Measurements from ENCODE around the gene CD82. TPM values are rescaled to one million over a fixed set of nuclear protein-coding genes. Genes with fewer than 3 reads are reported as not detected.
"Not testable (repeated sequence)": the region's sequence is repeated elsewhere in the genome, so short reads cannot be mapped to it uniquely, and the experiment has no call there.

The CD82 gene
- total and polyA plus RNA-seq, 9 donors, result 25.8 to 108 (median 69.6) TPM

DNA sequence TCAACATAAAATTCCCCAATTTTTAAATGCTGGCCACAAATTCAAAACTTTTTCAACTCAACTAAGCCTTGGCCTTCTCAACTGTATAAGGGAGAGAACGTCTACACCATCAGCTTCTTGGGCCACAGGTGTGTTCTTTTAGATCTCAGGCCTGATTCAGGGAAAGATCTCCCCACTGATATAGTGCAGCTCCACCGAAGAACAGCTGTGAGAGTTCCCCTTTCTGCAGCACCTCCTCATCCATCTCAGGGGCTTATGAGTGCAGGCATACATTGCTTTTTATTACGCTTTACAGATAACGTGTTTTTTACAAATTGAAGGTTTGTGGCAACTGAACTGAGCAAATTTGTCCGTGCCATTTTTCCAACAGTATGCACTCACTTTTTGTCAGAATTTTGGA, 8.0 kb upstream of the CD82 start:
- H3K27ac ChIP-seq (ENCODE audit: low read length), result no peak overlapping the region
- H3K4me3 ChIP-seq (ENCODE audit: low read length), result no peak overlapping the region
- H3K27me3 ChIP-seq (ENCODE audit: control insufficient read depth, insufficient read depth, low read length), result no peaks in the 10 kb centered on the region
- no peak for DNase-seq
- WGBS (ENCODE audit: insufficient coverage), result 78% methylated on average over 2 of the region's 5 CpGs
- H3K4me1 ChIP-seq (ENCODE audit: control insufficient read depth, insufficient read depth, low read length), result peaks cover 19% of the 10 kb centered on the region
- no peaks in the 10 kb centered on the region for H3K9me3 ChIP-seq (replicated peaks; ENCODE audit: control insufficient read depth, low read depth, low read length)
- H3K36me3 ChIP-seq (ENCODE audit: control insufficient read depth, insufficient read depth, low read length), result no peaks in the 10 kb centered on the region

DNA sequence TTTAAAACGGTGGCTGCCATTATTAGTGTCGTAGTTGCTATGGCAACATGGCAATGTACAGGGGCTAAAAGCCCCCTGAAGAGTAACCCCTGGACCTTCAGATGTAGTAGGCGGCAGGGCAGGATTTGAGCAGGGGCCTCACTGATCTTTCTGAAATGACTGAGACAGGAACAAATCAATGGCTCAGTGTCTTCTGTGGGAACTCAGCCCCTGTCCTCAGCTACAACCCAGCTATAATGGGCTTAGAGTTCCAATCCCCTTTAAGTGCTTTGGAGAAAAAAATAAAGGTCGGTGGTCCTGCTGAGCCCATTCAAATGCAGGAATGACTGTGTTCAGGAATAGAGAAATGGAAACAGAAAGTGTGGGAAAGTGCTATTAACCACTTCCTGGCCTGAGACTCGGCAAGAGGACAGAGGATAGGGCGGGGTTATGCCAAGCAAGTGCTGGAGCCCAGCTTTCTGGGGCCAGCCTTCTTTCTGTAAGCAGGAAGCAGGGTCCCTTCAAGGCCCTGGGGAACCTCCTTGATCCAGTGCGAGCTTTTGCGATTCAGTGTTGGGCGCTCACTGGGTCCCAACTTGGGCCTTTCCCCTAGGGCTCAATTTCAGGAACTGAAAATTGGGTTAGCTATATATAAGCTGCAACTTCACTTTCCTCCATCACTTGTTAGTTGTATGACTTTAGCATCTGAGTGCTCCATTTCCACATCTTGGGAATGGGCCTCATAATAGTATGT, 6.1 kb upstream of the CD82 start:
- H3K9me3 ChIP-seq (replicated peaks; ENCODE audit: control insufficient read depth, low read depth, low read length), result no peaks in the 10 kb centered on the region
- no peaks in the 10 kb centered on the region for H3K36me3 ChIP-seq (ENCODE audit: control insufficient read depth, insufficient read depth, low read length)
- no peak overlapping the region for H3K27ac ChIP-seq (ENCODE audit: low read length)
- H3K4me3 ChIP-seq (ENCODE audit: low read length), result no peak overlapping the region
- DNase-seq, result no peak
- peaks cover 37% of the 10 kb centered on the region for H3K4me1 ChIP-seq (ENCODE audit: control insufficient read depth, insufficient read depth, low read length)
- no peaks in the 10 kb centered on the region for H3K27me3 ChIP-seq (ENCODE audit: control insufficient read depth, insufficient read depth, low read length)
- WGBS (ENCODE audit: insufficient coverage), result 47% methylated on average over 7 of the region's 9 CpGs

DNA sequence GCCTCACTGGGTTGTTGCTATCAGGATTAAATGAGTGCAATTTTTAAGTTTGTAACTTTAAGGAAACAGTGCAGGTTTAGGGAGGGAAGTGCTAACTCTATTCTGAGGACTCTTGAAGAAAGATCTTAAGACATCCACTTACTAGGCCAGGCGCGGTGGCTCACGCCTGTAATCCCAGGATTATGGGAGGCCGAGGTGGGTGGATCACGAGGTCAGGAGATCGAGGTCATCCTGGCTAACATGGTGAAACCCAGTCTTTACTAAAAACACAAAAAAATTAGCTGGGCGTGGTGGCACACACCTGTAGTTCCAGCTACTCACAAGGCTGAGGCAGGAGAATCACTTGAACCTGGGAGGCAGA, 5.5 kb upstream of the CD82 start:
- 100% methylated on average over 1 of the region's 7 CpGs for whole genome bisulfite sequencing (ENCODE audit: insufficient coverage)
- not testable (repeated sequence) for H3K27ac ChIP-seq (ENCODE audit: low read length)

DNA sequence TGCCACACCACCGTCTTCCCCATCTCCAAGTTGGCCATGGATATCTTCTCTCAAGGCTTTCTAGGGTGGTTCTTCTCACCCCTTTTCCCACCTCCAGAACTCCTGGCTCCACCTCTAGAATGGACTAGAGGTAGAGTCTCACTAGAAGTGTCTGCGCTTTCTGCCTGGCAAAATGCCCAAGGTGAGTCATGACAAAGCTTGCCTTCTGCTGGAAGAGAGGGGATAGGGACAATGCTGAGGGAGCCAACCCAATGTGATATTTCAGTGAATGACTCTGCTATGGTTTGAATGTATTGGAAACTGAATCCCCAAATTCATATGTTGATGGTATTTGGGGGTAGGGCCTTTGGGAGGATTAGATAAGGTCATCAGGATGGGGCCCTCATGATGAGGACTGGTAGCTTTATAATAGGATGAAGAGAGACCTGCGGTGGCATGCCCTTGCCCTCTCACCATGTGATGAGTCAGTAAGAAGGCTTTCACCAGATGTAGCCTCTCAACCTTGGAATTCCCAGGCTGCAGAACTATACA, 4.1 kb upstream of the CD82 start:
- Histone ChIP-seq H3K9me3 (replicated peaks; ENCODE audit: control insufficient read depth, low read depth, low read length) (no peaks in the 10 kb centered on the region), H3K27ac (ENCODE audit: low read length) (no peak overlapping the region), H3K4me3 (ENCODE audit: low read length) (no peak overlapping the region), H3K4me1 (ENCODE audit: control insufficient read depth, insufficient read depth, low read length) (peaks cover 46% of the 10 kb centered on the region), H3K27me3 (ENCODE audit: control insufficient read depth, insufficient read depth, low read length) (no peaks in the 10 kb centered on the region), H3K36me3 (ENCODE audit: control insufficient read depth, insufficient read depth, low read length) (no peaks in the 10 kb centered on the region)
- 100% methylated on average over 1 of the region's 3 CpGs for WGBS (ENCODE audit: insufficient coverage)
- DNase-seq, result no peak

More for the DNA sequence above, 5.5 kb upstream of the CD82 start:
- not testable (repeated sequence) for H3K36me3 ChIP-seq (ENCODE audit: control insufficient read depth, insufficient read depth, low read length); H3K9me3 ChIP-seq (replicated peaks; ENCODE audit: control insufficient read depth, low read depth, low read length); DNase-seq; H3K27me3 ChIP-seq (ENCODE audit: control insufficient read depth, insufficient read depth, low read length); H3K4me3 ChIP-seq (ENCODE audit: low read length)
- H3K4me1 ChIP-seq (ENCODE audit: control insufficient read depth, insufficient read depth, low read length), result peaks cover 42% of the 10 kb centered on the region

DNA sequence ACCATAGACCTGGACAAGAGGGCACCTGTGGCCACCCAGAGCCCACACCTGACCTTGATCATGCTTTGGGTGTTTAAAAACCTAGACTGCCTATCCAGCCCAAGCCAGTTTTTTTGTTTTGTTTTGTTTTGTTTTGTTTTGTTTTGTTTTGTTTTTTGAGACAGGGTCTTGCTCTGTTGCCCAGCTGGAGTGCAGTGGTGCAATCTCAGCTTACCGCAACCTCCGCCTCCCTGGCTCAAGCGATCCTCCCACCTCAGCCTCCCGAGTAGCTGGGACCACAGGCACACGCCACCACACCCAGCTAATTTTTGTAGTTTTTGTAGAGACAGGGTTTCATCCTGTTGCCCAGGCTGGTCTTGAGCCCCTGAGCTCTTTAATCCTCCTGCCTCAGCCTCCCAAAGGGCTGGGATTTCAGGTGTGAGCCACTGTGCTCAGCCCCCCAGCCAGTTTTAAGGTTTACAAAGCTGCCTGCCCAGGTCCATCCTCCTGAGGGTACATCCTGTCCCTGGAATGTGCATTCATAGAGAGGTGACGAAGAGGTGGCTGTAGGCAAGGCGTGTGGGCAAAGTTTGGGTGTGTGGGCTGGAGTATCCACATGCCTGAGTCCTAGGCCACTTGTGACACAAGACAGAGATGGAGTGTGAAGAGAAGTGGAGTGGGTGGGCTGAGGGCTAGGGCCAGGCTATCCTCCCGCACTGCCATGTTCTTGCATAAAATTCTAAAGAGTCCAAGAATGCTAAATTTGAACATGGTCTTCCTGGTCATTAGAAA, 3.3 kb upstream of the CD82 start:
- no peak for DNase-seq
- WGBS (ENCODE audit: insufficient coverage), result 82% methylated on average over 2 of the region's 8 CpGs

DNA sequence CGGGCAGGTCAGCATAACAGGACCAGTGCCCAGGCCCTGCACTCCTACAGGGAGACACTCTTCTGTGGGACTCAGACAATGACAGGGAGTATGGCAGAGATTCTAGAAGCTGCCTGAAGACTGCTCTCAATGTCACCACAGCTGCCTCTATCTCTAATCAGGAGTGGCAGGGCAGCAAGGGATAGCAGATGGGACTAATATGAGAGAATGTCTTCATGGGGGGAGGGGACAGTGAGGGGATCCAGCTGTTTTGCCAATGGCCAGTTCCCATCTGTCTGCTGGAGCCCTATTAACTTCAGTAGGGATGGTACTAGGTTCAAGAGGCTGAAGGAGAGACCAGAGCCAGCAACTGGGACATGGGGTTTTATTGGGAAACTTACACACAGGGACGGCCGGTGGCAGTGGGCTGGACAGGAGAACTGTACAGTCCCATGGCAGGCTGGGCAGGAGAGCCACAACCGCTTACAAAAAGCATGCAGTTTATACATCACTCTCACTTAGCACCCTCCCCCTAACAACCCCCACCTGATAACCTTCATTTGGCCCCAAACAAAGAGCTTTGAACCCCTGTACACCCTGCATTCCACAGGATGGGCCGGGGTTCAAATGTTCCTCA, 2.5 kb upstream of the CD82 start:
- Histone ChIP-seq H3K36me3 (ENCODE audit: control insufficient read depth, insufficient read depth, low read length) (no peaks in the 10 kb centered on the region), H3K4me1 (ENCODE audit: control insufficient read depth, insufficient read depth, low read length) (peaks cover 49% of the 10 kb centered on the region), H3K4me3 (ENCODE audit: low read length) (no peak overlapping the region), H3K27ac (ENCODE audit: low read length) (peak overlapping the region; percentile 96), H3K27me3 (ENCODE audit: control insufficient read depth, insufficient read depth, low read length) (no peaks in the 10 kb centered on the region), H3K9me3 (replicated peaks; ENCODE audit: control insufficient read depth, low read depth, low read length) (no peaks in the 10 kb centered on the region)
- 75% methylated on average over 4 of the region's 5 CpGs for WGBS (ENCODE audit: insufficient coverage)
- DNase-seq, result peak; percentile 73

More for the DNA sequence above, 3.3 kb upstream of the CD82 start:
- H3K36me3 ChIP-seq (ENCODE audit: control insufficient read depth, insufficient read depth, low read length), result no peaks in the 10 kb centered on the region
- peak overlapping the region; percentile 48 for H3K27ac ChIP-seq (ENCODE audit: low read length)
- H3K4me3 ChIP-seq (ENCODE audit: low read length), result no peak overlapping the region
- no peaks in the 10 kb centered on the region for H3K27me3 ChIP-seq (ENCODE audit: control insufficient read depth, insufficient read depth, low read length)
- H3K4me1 ChIP-seq (ENCODE audit: control insufficient read depth, insufficient read depth, low read length), result peaks cover 47% of the 10 kb centered on the region
- no peaks in the 10 kb centered on the region for H3K9me3 ChIP-seq (replicated peaks; ENCODE audit: control insufficient read depth, low read depth, low read length)

DNA sequence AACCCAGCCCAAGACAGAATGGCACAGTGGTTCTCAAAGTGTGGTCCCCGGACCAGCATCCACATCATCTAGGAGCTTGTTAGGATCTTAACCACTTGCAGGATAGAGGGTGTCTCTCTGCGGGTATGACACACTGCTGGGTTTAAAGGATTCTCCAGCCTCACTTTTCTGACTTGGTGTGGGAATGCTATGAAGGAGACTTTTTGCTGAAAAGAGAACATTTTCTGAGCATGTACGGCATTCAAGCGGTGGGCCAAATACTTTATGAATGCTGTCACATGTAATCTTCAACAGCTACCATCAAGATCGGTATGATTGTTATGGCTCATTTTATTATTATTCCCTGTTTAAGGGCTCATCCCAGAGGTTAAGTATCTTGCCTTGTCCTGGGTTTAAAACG, 1.8 kb upstream of the CD82 start:
- Histone ChIP-seq H3K27ac (ENCODE audit: low read length) (peak overlapping the region; percentile 96), H3K27me3 (ENCODE audit: control insufficient read depth, insufficient read depth, low read length) (no peaks in the 10 kb centered on the region), H3K36me3 (ENCODE audit: control insufficient read depth, insufficient read depth, low read length) (no peaks in the 10 kb centered on the region), H3K4me3 (ENCODE audit: low read length) (no peak overlapping the region), H3K4me1 (ENCODE audit: control insufficient read depth, insufficient read depth, low read length) (peaks cover 56% of the 10 kb centered on the region), H3K9me3 (replicated peaks; ENCODE audit: control insufficient read depth, low read depth, low read length) (no peaks in the 10 kb centered on the region)
- DNase-seq, result peak; percentile 33
- WGBS (ENCODE audit: insufficient coverage), result 65% methylated on average over 2 of the region's 6 CpGs

DNA sequence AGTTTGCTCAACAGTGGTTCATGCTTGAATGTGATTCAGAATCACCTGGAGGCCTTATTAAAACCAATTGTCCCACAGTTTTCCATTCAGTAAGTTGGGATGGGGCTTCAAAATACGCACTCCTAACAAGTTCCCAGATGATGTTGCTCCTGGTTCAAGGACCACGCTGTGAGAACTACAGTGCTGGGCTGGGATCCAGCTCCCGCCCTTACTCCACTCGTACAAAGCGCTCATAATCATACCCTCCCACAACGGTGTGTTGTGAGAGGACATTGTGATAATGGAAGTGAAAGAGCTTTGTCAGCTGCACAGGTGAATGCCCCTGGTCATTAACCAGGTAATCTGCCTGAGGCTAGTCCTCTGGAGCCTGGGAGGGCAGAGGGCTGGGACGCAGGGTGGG, 1.3 kb upstream of the CD82 start:
- WGBS (ENCODE audit: insufficient coverage), result 57% methylated on average over 1 of the region's 7 CpGs
- peak overlapping the region; percentile 96 for H3K27ac ChIP-seq (ENCODE audit: low read length)
- no peaks in the 10 kb centered on the region for H3K27me3 ChIP-seq (ENCODE audit: control insufficient read depth, insufficient read depth, low read length)
- peak; percentile 51 for DNase-seq
- H3K36me3 ChIP-seq (ENCODE audit: control insufficient read depth, insufficient read depth, low read length), result no peaks in the 10 kb centered on the region
- H3K4me1 ChIP-seq (ENCODE audit: control insufficient read depth, insufficient read depth, low read length), result peaks cover 61% of the 10 kb centered on the region
- H3K9me3 ChIP-seq (replicated peaks; ENCODE audit: control insufficient read depth, low read depth, low read length), result no peaks in the 10 kb centered on the region
- no peak overlapping the region for H3K4me3 ChIP-seq (ENCODE audit: low read length)

DNA sequence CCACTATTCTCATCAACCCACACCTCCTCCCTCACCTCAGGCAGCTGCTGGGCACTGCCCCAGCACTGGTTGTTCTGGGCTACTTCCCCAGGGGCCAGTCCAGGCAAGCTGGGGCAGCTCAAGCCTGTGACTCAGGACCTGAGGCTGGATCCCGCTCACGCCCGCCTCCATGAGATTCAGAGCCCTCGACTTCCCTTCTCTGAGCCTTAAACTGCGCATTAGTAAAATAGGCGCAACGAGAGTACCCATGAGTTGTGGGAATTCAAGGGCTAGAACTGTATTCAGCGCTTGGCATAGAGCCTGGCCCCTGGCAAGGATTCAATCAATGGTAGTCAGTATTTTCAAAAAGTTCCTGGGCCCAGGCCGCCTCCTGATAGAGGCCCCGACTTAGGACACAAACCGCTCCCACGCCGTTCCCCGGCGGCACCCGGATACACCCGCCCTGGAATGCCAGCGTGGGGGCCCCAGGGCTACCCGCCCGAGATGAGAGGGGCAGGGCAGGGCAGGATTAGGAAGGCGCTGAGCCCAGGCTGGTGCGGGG, 723 bp upstream of the CD82 start:
- H3K27ac ChIP-seq (ENCODE audit: low read length), result peak overlapping the region; percentile 96
- H3K27me3 ChIP-seq (ENCODE audit: control insufficient read depth, insufficient read depth, low read length), result no peaks in the 10 kb centered on the region
- peak overlapping the region; percentile 47 for H3K4me3 ChIP-seq (ENCODE audit: low read length)
- no peak for DNase-seq
- WGBS (ENCODE audit: insufficient coverage), result 6% methylated on average over 21 of the region's 22 CpGs
- peaks cover 63% of the 10 kb centered on the region for H3K4me1 ChIP-seq (ENCODE audit: control insufficient read depth, insufficient read depth, low read length)
- H3K9me3 ChIP-seq (replicated peaks; ENCODE audit: control insufficient read depth, low read depth, low read length), result no peaks in the 10 kb centered on the region
- H3K36me3 ChIP-seq (ENCODE audit: control insufficient read depth, insufficient read depth, low read length), result no peaks in the 10 kb centered on the region

Data from muscle of leg (tissue), 11 donors.